ENCODE measurements around the gene PPP1R12B.

DNA sequence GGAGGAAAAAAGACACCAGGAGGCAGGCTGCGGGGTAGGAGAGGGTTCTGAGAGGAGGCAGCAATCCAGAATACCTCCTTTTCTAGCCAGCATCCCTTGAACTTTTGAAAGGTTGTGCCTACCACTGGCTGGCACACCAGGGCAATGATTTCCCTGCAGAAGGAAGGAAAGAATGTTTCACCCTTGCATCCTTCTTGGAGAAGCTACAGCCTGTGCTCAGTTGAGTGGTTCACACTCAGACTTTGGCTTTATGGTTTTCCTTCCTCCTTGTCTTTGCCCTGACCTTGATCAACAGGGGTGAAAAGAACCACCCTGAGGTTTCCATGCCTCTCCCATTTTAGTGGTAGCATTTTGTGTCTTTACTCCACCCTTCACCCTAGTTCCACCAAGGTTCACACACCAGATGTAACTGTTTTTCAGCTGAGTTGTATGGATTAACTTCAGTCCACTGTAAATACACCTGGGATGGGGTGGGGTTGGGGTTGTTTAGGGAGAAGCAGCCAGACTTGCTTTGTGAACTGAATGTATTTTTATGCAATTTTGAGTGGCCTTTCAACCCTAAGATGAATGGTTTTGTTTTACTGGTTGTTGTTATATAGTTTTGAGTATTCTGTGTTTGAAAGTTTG, 239.5 kb downstream of the PPP1R12B start:
- TF ChIP-seq ZBTB7A (tag by site-specific recombination; IDR thresholded peaks at IDR 0.05; ENCODE audit: low read depth) (no peak), ZNF510 (tag by site-specific recombination; IDR thresholded peaks at IDR 0.05; ENCODE audit: insufficient replicate concordance) (no peak), SP3 (tag by site-specific recombination; IDR thresholded peaks at IDR 0.05) (no peak), GLI4 (tag by site-specific recombination; IDR thresholded peaks at IDR 0.05) (no peak), ZNF366 (tag by site-specific recombination; conservative IDR thresholded peaks at IDR 0.05) (no peak), HOXA7 (CRISPR knock-in tag; IDR thresholded peaks at IDR 0.05; ENCODE audit: borderline replicate concordance) (no peak)
- TF ChIP-seq, protein P1, sequence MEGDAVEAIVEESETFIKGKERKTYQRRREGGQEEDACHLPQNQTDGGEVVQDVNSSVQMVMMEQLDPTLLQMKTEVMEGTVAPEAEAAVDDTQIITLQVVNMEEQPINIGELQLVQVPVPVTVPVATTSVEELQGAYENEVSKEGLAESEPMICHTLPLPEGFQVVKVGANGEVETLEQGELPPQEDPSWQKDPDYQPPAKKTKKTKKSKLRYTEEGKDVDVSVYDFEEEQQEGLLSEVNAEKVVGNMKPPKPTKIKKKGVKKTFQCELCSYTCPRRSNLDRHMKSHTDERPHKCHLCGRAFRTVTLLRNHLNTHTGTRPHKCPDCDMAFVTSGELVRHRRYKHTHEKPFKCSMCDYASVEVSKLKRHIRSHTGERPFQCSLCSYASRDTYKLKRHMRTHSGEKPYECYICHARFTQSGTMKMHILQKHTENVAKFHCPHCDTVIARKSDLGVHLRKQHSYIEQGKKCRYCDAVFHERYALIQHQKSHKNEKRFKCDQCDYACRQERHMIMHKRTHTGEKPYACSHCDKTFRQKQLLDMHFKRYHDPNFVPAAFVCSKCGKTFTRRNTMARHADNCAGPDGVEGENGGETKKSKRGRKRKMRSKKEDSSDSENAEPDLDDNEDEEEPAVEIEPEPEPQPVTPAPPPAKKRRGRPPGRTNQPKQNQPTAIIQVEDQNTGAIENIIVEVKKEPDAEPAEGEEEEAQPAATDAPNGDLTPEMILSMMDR (tag by site-specific recombination; IDR thresholded peaks at IDR 0.05) = no peak
